ENCODE data around the gene SH3D19. TPM values are rescaled to one million over a fixed set of nuclear protein-coding genes. Genes with fewer than 3 reads are reported as not detected.
"Not testable (repeated sequence)": the region's sequence is repeated elsewhere in the genome, so short reads cannot be mapped to it uniquely, and the experiment has no call there.

The SH3D19 gene
- total and polyA plus RNA-seq, 2 of the 4 experiments (the other 2 are of a cell fraction): 14.4 to 27.2 TPM

GRCh38 chr4:151256134-151256533 lies 69.3 kb downstream of the SH3D19 start:
- no peak overlapping the region for H4K91ac ChIP-seq (ENCODE audit: insufficient read depth, low read depth, low read length)
- in situ Hi-C loops (cut with MboI; ENCODE audit: low sequenced_read_pairs): no loop called here
- no CpG with 5 or more reads among the region's 2 CpGs for WGBS, 2 experiments (ENCODE audit: extremely low coverage in 2 of 2, insufficient read length in 1 of 2)
- no peak overlapping the region for H2BK20ac ChIP-seq (ENCODE audit: low read depth, low read length)
- ChIA-PET CTCF (interaction anchor here (0.7 kb wide), 1 partner anchor 349 kb away, joined by 3 read pairs; no protein-coding TSS in a partner anchor), POLR2A (ENCODE audit: unreplicated experiment) (no interaction called here)
- TF ChIP-seq CTCF (conservative IDR thresholded peaks at IDR 0.05; ENCODE audit: low read depth, low read length) (no peak), CHD1 (IDR thresholded peaks at IDR 0.05; ENCODE audit: low read depth, low read length) (no peak), RCOR1 (IDR thresholded peaks at IDR 0.05; ENCODE audit: insufficient replicate concordance, low read length) (no peak)
- DNase-seq: no peak
- H2AK9ac ChIP-seq (replicated peaks; ENCODE audit: low read depth, low read length, poor library complexity): no peak overlapping the region
- no peaks in the 10 kb centered on the region for H3K79me1 ChIP-seq (ENCODE audit: low read depth in 1 of 2, low read length in 2 of 2)
- H3K27me3 ChIP-seq (ENCODE audit: control insufficient read depth, insufficient read depth, low read length): no peaks in the 10 kb centered on the region
- no peak overlapping the region for H3K18ac ChIP-seq (ENCODE audit: low read depth, low read length)
- H3K4me1 ChIP-seq (ENCODE audit: control insufficient read depth, insufficient read depth, low read length): no peaks in the 10 kb centered on the region
- no peaks in the 10 kb centered on the region for H4K20me1 ChIP-seq (ENCODE audit: insufficient read depth, low read length)
- no peak overlapping the region for H4K5ac ChIP-seq (ENCODE audit: low read depth, low read length)
- BruUV-seq (replicated peaks): no TSS peak
- H3K36me3 ChIP-seq (ENCODE audit: control insufficient read depth, insufficient read depth, low read length): no peaks in the 10 kb centered on the region
- dilution Hi-C loops (cut with HindIII; ENCODE audit: low sequenced_read_pairs, unreplicated experiment): no loop called here
- intact Hi-C loops (cut with micrococcal nuclease): no loop called here
- no peak overlapping the region for H3K23ac ChIP-seq (ENCODE audit: low read depth, low read length)
- H3K9me1 ChIP-seq (ENCODE audit: insufficient read depth, low read length): no peaks in the 10 kb centered on the region
- H2BK120ac ChIP-seq (ENCODE audit: low read depth, low read length): no peak overlapping the region
- no peak overlapping the region for H3K27ac ChIP-seq (ENCODE audit: insufficient read depth, low read length)
- H3K9ac ChIP-seq (ENCODE audit: low read depth, low read length): no peak overlapping the region
- H3K4me2 ChIP-seq (ENCODE audit: low read depth, low read length): no peak overlapping the region
- H2BK15ac ChIP-seq (ENCODE audit: low read depth, low read length): no peak overlapping the region
- no peak overlapping the region for H3K4ac ChIP-seq (ENCODE audit: low read depth, low read length)
- no peak overlapping the region for H4K8ac ChIP-seq (ENCODE audit: low read depth in 2 of 2, low read length in 2 of 2)
- H2AFZ ChIP-seq (replicated peaks; ENCODE audit: low read length, poor library complexity): no peak overlapping the region
- H3K9me3 ChIP-seq (ENCODE audit: control insufficient read depth, insufficient read depth, low read length): no peaks in the 10 kb centered on the region
- H3K4me3 ChIP-seq (ENCODE audit: insufficient read depth, low read depth, low read length): no peak overlapping the region
- no peak overlapping the region for H2BK5ac ChIP-seq (ENCODE audit: low read depth, low read length, poor library complexity, severe bottlenecking)
- no peak overlapping the region for H3K14ac ChIP-seq (replicated peaks; ENCODE audit: low read depth, low read length)
- no peak overlapping the region for H2AK5ac ChIP-seq (ENCODE audit: low read depth, low read length)
- no peak overlapping the region for H3K56ac ChIP-seq (ENCODE audit: extremely low read depth, insufficient read depth, low read length)
- no peak for ATAC-seq (ENCODE audit: low read depth)

- H4K8ac ChIP-seq (ENCODE audit: low read depth in 2 of 2, low read length in 2 of 2); H2BK20ac ChIP-seq (ENCODE audit: low read depth, low read length); BruUV-seq (replicated peaks); H4K91ac ChIP-seq (ENCODE audit: insufficient read depth, low read depth, low read length); H2BK5ac ChIP-seq (ENCODE audit: low read depth, low read length, poor library complexity, severe bottlenecking); H3K79me1 ChIP-seq (ENCODE audit: low read depth in 1 of 2, low read length in 2 of 2); H3K27me3 ChIP-seq (ENCODE audit: control insufficient read depth, insufficient read depth, low read length); in situ Hi-C loops (cut with MboI; ENCODE audit: low sequenced_read_pairs); H3K9me3 ChIP-seq (ENCODE audit: control insufficient read depth, insufficient read depth, low read length); H3K4me1 ChIP-seq (ENCODE audit: control insufficient read depth, insufficient read depth, low read length); H3K14ac ChIP-seq (replicated peaks; ENCODE audit: low read depth, low read length); H2AK9ac ChIP-seq (replicated peaks; ENCODE audit: low read depth, low read length, poor library complexity); H2BK15ac ChIP-seq (ENCODE audit: low read depth, low read length); H4K20me1 ChIP-seq (ENCODE audit: insufficient read depth, low read length); H3K27ac ChIP-seq (ENCODE audit: insufficient read depth, low read length); H2AFZ ChIP-seq (replicated peaks; ENCODE audit: low read length, poor library complexity); H2BK120ac ChIP-seq (ENCODE audit: low read depth, low read length); H3K4me2 ChIP-seq (ENCODE audit: low read depth, low read length); POLR2A ChIA-PET (ENCODE audit: unreplicated experiment); dilution Hi-C loops (cut with HindIII; ENCODE audit: low sequenced_read_pairs, unreplicated experiment); H2AK5ac ChIP-seq (ENCODE audit: low read depth, low read length); ATAC-seq (ENCODE audit: low read depth); H3K9me1 ChIP-seq (ENCODE audit: insufficient read depth, low read length); H4K5ac ChIP-seq (ENCODE audit: low read depth, low read length); intact Hi-C loops (cut with micrococcal nuclease); H3K9ac ChIP-seq (ENCODE audit: low read depth, low read length); H3K18ac ChIP-seq (ENCODE audit: low read depth, low read length); H3K36me3 ChIP-seq (ENCODE audit: control insufficient read depth, insufficient read depth, low read length); DNase-seq; H3K4me3 ChIP-seq (ENCODE audit: insufficient read depth, low read depth, low read length); H3K4ac ChIP-seq (ENCODE audit: low read depth, low read length); H3K23ac ChIP-seq (ENCODE audit: low read depth, low read length); H3K56ac ChIP-seq (ENCODE audit: extremely low read depth, insufficient read depth, low read length): not testable (repeated sequence)
- WGBS, 2 experiments (ENCODE audit: extremely low coverage in 2 of 2, insufficient read length in 1 of 2): no CpG with 5 or more reads among the region's 17 CpGs
- CTCF ChIA-PET: interaction anchor here (0.7 kb wide), 1 partner anchor 349 kb away, joined by 3 read pairs; no protein-coding TSS in a partner anchor
Measured at GRCh38 chr4:151255680-151256079, 69.7 kb downstream of the SH3D19 start.
